Effector CD4-positive, alpha-beta T cell (primary cell): ENCODE data around the gene NOS1AP.
"Not testable (repeated sequence)": the region's sequence is repeated elsewhere in the genome, so short reads cannot be mapped to it uniquely, and the experiment has no call there.

Source experiments
- DNase-seq: peaks from one replicate; pipeline ENCODE4 v3.0.0-alpha.2; 2020

NOS1AP gene

GRCh38 chr1:162171111-162171510 is 101.6 kb downstream of the NOS1AP start:
- DNase-seq: no peak

DNA sequence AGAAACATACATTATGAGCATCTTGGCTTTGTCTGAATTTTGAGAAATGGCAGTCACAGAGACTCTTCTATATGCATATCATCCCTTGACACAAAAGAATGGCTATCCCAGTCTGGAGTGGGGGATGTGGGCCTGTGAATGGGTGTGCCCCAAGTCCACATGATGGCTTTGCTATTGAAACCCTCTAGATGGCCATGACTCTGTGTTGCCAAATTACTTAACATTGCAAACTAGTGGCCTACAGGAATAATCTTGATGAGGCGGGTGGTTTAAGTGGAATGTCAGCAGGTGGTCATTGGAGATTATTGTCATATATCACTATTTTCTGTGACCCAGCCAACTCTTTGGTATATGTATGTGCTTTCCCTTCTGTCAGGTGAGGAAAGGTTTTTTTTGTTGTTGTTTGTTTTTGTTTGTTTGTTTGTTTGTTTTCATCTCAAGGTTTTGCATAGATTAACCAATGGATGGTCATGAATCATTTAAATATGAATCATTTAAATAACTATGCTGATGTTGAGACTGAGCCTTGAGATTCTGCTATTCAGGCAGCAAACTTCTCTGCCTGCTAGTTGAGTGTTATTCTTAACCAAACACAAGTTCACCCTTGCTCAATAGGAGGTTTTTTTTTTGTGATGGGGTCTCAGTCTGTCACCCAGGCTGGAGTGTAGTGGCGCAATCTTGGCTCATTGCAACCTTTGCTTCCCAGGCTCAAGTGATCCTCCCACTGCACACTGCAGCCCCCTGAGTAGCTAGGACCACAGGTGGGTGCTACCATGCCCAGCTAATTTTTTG is 103.0 kb downstream of the NOS1AP start:
- DNase-seq: no peak

- DNase-seq: not testable (repeated sequence)
Measured at GRCh38 chr1:162173607-162174006, 104.1 kb downstream of the NOS1AP start.

- not testable (repeated sequence) for DNase-seq
Measured at GRCh38 chr1:162174027-162174426, 104.5 kb downstream of the NOS1AP start.

- DNase-seq: no peak
Measured at GRCh38 chr1:162175379-162176081, 106.0 kb downstream of the NOS1AP start.

- DNase-seq: no peak
Measured at GRCh38 chr1:162177126-162177525, 107.6 kb downstream of the NOS1AP start.

GRCh38 chr1:162178432-162178831 is 108.9 kb downstream of the NOS1AP start:
- DNase-seq: no peak

GRCh38 chr1:162179121-162179520 is 109.6 kb downstream of the NOS1AP start:
- no peak for DNase-seq

- no peak for DNase-seq
Measured at GRCh38 chr1:162180813-162181212, 111.3 kb downstream of the NOS1AP start.

DNA sequence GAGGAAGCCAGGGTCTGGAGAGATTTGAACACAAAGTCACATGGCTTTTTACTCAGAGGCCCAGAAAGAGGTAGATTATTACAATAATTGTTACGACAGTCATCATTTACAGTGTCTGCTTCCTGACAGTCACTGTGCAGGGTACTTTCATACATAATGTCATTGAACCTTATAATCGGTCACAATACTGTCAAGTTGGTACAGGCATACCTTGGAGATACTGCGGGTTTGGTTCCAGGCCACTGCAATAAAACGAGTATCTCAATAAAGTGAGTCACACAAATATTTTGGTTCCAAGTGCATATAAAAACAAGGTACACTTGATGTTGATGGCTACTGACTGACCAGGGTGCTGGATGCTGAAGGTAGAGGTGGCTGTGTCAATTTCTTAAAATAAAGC is 112.6 kb downstream of the NOS1AP start:
- no peak for DNase-seq

DNA sequence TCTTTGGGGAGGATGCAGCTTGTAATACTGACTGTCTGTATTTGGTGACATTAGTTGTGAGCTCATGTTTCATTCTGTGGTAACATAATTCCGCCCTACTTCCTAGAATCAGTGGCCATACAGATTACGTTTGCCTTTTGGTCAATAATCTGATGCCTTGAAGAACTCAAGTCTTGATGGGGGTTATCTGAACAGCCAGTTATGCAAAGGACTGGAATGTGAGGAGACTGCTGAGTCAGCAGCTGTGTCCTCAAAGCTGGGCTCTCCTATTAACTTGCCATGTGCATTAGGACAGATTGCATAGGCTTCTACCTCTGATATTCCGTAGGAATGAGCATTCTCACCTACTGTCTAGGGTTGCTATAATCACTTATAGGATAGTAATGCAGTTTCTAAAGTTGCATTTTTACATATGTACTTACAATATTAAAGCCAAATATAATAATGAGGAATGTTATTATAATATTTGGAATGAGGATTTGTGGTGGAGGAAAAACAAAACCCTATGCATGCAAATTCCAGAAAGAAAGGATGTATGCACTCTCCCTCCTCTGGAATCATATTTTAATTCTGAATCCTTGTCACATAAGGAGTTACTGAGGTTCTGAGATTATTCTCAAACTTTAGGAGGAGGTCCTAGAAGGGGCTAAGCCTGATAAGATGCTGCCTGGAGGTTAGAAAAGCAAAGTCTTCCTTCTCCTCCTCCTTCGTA is 116.0 kb downstream of the NOS1AP start:
- DNase-seq: no peak

DNA sequence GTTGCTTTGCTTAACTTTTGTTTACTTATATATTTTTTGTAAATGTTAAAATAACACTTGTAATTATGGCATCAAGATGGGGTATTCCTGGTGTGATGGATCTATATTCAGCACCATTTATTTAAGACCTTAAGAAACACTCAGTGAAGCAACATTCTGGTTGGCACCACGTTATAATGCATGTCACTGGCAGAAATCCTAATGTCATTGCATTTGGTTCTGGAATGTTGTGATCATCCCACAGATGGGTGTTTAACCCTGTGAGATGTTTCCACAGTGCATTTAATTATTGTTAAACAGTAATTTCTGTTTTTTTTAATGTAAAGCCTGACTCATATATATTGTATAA is 116.5 kb downstream of the NOS1AP start:
- no peak for DNase-seq

DNA sequence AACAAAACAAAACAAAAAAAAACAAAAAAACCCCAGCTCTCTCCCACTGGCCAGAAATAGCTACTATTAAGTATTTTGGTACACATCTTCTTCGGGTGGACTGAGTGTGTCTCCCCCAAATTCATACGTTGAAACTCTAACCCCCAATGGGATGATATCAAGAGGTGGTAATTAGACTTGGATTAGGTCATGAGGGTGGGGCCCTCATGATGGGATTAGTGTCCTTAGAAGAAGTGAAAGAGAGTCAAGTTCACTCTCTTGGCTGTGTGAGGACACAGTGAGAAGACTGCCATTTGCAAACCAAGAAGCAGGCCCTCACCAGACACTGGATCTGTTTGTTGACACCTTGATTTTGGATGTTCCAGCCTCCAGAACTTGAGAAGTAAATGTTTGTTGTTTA is 116.9 kb downstream of the NOS1AP start:
- DNase-seq: no peak

GRCh38 chr1:162187687-162188276 is 118.3 kb downstream of the NOS1AP start:
- no peak for DNase-seq

DNA sequence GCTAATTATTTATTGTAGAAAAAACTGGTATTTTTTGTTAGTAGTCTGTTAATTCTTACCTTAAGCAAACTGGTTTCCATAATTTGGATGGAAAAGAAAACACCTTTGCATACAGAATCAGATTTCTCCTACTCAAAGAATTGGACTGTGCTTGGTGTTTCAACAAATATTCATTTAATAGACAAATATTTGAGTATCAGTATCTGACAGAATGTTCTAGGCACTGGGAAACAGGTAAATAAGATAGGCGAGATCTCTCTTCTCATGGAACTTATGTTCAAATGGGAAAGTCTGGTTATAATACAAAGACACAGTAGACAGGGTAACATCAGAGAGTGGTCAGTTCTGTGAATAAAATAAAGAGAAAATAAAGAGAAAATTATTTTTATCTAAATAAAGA is 119.9 kb downstream of the NOS1AP start:
- DNase-seq: no peak

DNA sequence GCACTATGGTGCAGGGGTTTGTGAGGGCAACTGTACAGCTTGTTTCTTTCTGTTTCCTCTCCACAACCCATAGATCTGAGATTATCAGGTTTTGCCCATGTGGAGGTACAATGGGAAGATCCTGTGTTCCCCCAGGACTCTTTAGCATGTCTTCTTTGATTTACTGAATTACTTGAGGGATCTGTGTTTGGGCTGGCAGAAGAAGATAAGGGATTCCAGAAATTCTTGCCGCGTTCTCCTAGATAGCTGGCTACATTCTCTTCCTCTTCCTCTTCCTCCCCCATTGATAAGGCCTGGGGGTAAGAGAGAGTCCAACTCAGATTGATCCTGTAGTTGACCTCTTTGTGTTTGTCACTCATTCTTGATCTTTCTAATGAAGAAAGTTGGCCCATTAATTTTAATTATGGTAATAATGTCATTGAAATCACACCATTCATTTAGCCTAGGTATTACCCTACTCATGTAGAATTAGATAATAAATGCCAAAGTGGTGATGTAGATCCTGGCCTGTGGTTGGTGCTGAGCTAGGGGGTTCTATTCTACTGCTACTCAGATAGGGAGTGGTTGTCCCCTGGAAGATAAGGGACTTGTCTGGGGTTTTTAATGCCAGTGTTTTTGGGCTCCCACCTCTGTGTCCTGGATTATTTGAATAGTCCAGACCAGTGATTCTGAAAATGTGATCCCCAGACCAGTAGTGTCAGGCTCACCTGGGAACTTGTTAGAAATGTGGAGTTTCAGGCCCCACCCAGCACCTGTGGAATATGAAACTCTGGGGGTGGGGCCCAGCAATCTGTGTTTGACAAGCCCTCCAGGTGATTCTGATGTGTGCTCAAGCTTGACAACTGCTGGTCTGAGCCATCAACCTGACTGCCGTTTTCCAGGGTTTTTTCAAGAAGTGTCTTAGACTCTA is 122.2 kb downstream of the NOS1AP start:
- DNase-seq: no peak

- no peak for DNase-seq
Measured at GRCh38 chr1:162192306-162192678, 122.8 kb downstream of the NOS1AP start.

DNA sequence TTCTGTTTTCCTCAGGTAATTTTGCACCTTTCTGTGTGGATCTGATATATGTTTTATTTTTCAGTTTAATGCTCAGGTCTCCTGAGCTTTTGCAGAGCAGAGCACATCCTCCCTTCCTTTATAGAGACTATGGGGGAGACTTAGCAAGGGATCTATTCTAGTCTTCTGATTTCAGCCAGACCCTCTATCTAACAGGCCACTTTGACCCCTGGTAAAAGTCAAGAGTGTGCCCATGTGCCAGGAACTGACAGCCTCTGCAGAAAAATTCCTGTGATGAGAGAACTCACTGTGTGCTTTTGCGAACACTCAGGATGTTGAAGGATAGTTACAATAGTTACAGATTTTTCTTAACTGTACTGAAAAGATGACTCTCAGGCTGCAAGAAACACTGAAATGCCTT is 123.3 kb downstream of the NOS1AP start:
- DNase-seq: no peak

DNA sequence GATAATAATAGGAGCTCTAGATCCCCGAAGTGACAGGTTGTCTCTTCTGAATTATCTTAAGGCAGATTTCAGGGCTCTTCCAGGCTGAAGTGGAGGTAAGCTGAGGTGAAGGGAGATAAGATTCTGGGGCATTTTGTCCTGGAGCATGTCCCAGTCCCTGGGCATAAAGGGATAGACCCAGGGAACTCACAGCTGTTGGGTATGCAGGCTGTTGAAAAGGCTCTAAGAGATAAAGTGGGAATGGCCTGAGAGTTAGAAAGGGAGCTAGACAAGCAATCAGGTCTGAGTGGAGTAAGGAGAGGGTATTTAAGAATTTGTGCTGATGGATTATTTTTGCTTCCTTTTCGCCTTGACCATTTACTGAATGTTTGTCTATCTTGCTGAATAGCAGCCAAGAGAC is 123.7 kb downstream of the NOS1AP start:
- no peak for DNase-seq

DNA sequence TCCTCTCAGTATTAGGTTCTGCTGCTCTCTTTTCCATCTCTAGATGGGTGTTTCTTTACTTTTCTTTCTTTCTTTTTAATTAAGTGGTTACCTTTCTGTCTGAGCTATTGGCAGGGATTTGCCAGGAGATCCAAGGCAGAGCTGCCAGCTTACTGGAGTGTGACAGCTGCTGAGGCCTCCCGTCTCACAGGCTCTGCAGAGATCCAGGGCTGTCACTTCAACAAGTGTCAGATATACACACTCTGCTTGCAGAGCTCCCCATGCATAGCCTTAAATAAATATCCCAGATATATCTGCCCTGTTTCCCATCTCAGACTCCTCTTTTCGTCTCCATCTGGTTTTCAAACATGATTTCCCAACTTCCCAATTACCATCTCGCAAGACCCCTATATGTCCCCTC is 124.3 kb downstream of the NOS1AP start:
- no peak for DNase-seq

DNA sequence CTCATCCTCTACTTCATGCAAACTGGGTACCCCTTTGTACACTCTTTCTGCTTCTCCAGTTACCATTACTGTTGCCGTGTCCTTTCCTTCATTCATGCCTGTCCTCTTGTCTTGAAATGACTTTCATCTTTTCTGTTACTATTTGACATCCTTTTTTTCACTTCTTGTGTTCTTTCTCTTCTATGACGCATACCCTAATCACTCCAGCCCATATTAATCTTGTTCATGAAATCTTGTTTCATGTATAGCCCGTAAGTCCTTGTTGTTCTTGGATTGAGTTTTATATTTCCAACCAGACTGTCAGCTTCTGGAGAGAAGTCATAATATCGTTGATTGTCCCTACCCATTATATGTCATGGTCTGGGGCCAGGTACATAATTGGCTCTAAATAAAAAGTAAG is 126.1 kb downstream of the NOS1AP start:
- no peak for DNase-seq

GRCh38 chr1:162196387-162196786 is 126.9 kb downstream of the NOS1AP start:
- DNase-seq: no peak
